Measurements from ENCODE around the gene MRTFB. TPM values are rescaled to one million over a fixed set of nuclear protein-coding genes. Genes with fewer than 3 reads are reported as not detected.

MRTFB gene
- total and polyA plus RNA-seq, 2 of the 13 experiments (the other 11 are each of a cell fraction or from before 2014, with no cell fraction given), result 11.4 to 14.0 TPM

GRCh38 chr16:14310519-14310991, 239.4 kb downstream of the MRTFB start (continued):
- peak; percentile 18; the same call in 1 of the 2 replicates for TF ChIP-seq AHR (CRISPR knock-in tag; IDR thresholded peaks at IDR 0.05)
- peak; percentile 69; the same call in 1 of the 2 replicates for TF ChIP-seq HNRNPL (IDR thresholded peaks at IDR 0.05; ENCODE audit: low read depth, low read length)
- peak; percentile 16 for TF ChIP-seq HNRNPK (IDR thresholded peaks at IDR 0.05; ENCODE audit: low read depth, low read length, poor library complexity, severe bottlenecking)
- TF ChIP-seq XRCC5 (optimal IDR thresholded peaks at IDR 0.05; ENCODE audit: low read length), result peak; percentile 29
- peak; percentile 89 for TF ChIP-seq PTBP1 (IDR thresholded peaks at IDR 0.05; ENCODE audit: low read depth, low read length, poor library complexity, severe bottlenecking)
- no peak for TF ChIP-seq HOXA7 (CRISPR knock-in tag; IDR thresholded peaks at IDR 0.05)
- peak; percentile 44; the same call in 1 of the 2 replicates for TF ChIP-seq ZBTB33 (CRISPR knock-in tag; IDR thresholded peaks at IDR 0.05)
- no peak for TF ChIP-seq GATAD1 (CRISPR knock-in tag; IDR thresholded peaks at IDR 0.05)
- no peak for TF ChIP-seq ZNF337 (CRISPR knock-in tag; IDR thresholded peaks at IDR 0.05; ENCODE audit: borderline replicate concordance, low read depth)
- no peak for TF ChIP-seq SETDB1 (CRISPR knock-in tag; IDR thresholded peaks at IDR 0.05; ENCODE audit: borderline replicate concordance)
- 0 out of 2 replicates have a peak, but pooled peaks have one; percentile 49 for TF ChIP-seq ZNF446 (CRISPR knock-in tag; IDR thresholded peaks at IDR 0.05)
- TF ChIP-seq CTCF (CRISPR knock-in tag; IDR thresholded peaks at IDR 0.05), result peak; percentile 48
- peak; percentile 29; the same call in 1 of the 2 replicates for TF ChIP-seq MYC (CRISPR knock-in tag; IDR thresholded peaks at IDR 0.05; ENCODE audit: borderline replicate concordance)
- TF ChIP-seq ZNF800 (CRISPR knock-in tag; IDR thresholded peaks at IDR 0.05), result no peak
- TF ChIP-seq ZBTB10 (CRISPR knock-in tag; IDR thresholded peaks at IDR 0.05; ENCODE audit: borderline replicate concordance), result peak; percentile 75; the same call in 1 of the 2 replicates
- no peak for TF ChIP-seq KAT2B (IDR thresholded peaks at IDR 0.05; ENCODE audit: borderline replicate concordance, low read depth, low read length)
- no peak for TF ChIP-seq FOXA1 (IDR thresholded peaks at IDR 0.05)
- TF ChIP-seq FOXA1 (CRISPR knock-in tag; IDR thresholded peaks at IDR 0.05), result no peak
- peak; percentile 63 to 87 for TF ChIP-seq MAFK (conservative IDR thresholded peaks at IDR 0.05 in 1 of 2, IDR thresholded peaks at IDR 0.05 in 1 of 2; ENCODE audit: low read length in 2 of 2)
- TF ChIP-seq FOXP4 (CRISPR knock-in tag; IDR thresholded peaks at IDR 0.05), result no peak

Data from HepG2 (cell line).